GM21447 (cell line): ENCODE results near the gene ZNF740.
"Not testable (repeated sequence)": the region's sequence is repeated elsewhere in the genome, so short reads cannot be mapped to it uniquely, and the experiment has no call there.

Experiments
- ATAC-seq: cut with Tn5 transposase; IDR thresholded peaks from one replicate; pipeline ENCODE4 v1.9.1; 2021; ENCODE audit not compliant: unreplicated experiment

Gene ZNF740

GRCh38 chr12:53193985-53194716 lies 13.6 kb downstream of the ZNF740 start:
- no peak for ATAC-seq

DNA sequence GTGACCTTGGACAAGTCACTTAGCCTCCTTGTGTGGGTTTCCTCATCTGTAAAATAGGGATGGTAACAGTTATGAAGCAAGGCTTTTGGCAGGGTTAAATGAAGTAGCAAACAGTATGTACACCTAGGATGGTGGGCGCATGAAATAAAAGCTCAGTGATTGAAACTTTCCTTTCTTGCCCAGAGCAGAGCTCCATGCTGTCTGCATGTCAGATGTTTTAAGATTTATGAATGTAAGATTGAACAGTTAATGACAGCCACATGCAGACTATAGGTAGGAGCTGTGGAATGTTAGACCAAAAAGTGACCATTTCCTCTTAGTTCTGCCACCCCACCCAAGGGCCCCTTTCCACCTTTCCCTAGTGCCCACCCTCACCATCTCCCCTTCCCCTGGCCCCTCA lies 14.5 kb downstream of the ZNF740 start:
- no peak for ATAC-seq

- no peak for ATAC-seq
Observed at GRCh38 chr12:53195516-53196420, 15.2 kb downstream of the ZNF740 start.

DNA sequence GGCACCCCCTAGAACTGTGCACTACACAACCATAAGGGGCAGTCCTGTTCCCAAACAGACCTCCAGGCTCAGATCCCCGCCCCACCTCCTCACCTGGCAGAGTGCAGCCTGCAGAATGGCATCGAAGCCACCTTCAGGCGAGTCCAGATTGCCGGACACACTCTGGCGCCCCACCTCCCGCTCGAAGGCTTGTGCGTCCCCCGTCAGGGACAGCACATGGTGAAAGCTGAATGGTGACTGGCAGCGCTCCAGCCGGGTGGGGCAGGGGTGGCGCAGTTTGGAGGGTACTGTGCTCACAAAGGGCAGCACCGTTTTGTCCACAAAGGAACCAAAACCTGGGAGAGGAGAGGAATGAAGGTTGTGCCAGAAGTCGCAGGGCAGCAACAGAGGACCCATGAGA lies 16.0 kb downstream of the ZNF740 start:
- ATAC-seq = no peak

DNA sequence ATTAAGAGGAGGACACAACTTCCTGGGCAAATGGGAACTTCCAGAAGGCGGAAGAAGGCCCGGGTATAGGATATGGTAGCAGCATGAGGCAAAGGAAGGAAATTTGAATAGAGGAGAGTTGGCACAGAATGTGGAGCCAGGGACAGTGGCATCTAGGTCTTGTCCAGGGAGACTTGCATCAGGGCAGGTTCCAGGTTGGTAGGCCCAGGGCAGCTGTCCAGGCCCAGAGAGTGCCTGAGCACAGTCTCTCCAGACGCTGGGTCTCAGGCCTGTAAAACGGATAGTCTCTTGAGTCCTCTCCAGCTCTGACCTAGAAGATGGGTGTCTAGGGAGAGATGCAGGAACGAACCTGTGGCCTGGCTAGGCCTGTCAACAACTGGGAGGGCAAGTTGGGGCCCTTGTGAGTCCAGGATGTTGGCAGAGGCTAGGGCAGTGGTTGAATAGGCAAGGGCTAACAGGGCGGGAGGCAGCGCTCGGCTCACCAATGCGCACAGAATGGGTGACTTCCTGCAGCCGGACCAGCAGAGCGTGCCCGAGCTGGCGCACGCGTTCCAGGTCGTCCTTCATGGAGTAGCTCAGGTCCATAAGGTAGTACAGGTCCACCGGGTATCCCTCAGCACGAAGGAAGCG lies 16.6 kb downstream of the ZNF740 start:
- ATAC-seq = no peak

- ATAC-seq = no peak
Observed at GRCh38 chr12:53198486-53199110, 18.1 kb downstream of the ZNF740 start.

DNA sequence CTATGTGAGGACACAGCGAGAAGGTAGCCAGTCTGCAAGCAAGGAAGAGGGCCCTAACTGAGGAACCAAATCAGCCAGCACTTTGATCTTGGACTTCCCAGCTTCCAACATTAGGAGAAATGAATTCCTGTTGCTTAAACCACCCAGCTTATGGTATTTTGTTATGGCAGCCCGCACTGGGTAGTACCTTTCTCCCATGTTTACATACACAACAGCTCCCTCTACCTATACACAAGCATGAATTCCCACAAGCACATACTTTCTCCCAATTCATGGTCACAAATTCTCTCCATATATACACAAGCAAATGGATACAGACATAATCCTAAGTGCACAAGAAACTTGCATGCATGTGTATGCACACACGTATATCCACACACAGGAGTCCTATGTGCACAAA lies 19.2 kb downstream of the ZNF740 start:
- ATAC-seq = no peak

- peak; percentile 6 for ATAC-seq
Observed at GRCh38 chr12:53200107-53200457, 19.6 kb downstream of the ZNF740 start.

DNA sequence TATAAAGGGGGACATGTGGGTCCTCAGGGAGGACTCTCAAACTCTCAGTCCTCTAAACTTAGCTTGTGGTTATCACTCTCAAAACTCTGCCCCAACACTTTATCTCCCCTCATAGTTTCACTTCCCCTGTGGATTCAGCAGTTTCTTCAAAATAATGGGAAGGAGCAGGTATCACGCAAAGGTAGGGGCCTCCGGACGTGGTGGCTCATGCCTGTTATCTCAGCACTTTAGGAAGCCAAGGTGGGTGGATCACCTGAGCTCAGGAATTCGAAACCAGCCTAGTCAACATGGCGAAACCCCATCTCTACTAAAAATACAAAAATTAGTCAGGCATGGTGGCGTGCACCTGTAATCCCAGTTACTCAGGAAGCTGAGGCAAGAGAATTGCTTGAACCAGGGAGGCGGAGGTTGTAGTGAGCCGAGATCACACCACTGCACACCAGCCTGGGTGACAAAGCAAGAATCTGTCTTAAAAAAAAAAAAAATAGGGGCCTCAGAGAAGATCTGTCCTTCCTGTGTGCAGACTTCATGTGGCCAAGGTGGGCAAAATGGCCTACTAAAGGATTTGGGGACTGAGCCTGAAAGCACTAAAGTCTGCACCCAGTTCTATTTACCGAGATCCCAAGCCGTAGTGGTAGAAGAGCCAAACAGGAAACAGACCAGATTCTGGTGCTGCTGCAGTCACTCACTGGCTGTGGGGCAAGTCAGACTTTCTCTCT lies 20.1 kb downstream of the ZNF740 start:
- ATAC-seq = peak; percentile 57

DNA sequence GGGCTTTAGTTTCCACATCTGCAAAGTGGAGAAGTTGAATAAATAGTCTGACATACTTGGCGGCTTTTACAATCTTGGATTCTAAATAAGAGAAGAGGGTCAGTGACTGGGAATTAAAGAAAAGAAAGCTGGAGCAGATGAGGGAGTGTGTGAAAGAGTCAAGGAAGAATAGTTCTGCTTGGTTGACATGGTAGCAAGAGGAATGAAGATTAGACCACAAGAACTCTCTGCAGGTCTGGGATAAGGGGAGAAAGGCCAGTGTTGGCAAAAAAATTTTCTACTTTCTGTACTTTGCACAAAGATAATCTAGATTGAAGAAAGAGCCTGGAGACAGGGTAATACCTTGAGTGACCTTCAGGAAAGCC lies 20.6 kb downstream of the ZNF740 start:
- ATAC-seq = no peak

GRCh38 chr12:53201639-53202038 lies 21.1 kb downstream of the ZNF740 start:
- ATAC-seq = no peak

- ATAC-seq = not testable (repeated sequence)
Observed at GRCh38 chr12:53202316-53202715, 21.8 kb downstream of the ZNF740 start.

GRCh38 chr12:53204351-53204750 lies 23.8 kb downstream of the ZNF740 start:
- no peak for ATAC-seq

DNA sequence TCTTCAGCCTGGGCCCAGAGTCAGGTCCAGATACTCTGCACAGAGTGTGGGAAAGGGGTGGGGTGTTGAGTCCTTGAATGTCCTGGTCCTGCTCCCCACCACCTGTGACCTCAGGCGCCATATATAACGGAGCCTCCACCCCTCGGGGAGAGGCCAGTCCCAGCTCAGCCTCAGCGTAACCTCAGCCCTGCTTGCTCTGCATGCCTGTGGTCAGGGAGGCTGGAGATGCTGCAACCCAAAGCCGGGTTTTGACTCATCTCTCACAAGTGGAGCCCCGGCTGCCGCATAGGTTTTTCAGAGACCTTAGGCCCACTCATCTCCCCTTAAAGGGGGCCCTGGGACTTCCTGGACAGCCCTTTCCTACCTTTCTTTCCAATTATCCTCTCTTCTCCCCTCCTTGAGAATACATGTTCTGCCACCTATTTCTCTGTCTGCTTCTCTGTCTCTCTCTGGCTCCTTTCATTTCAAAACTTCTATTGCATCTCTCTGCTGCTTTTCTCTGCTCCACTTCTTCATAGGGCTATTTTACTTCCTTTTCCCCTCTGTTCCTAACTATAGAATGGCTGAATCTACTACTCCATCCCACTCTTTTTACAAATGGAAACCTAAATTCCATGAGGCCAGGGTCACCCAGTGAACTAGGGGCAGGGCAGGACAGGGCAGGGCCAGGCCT lies 25.4 kb downstream of the ZNF740 start:
- peak; percentile 65 for ATAC-seq

DNA sequence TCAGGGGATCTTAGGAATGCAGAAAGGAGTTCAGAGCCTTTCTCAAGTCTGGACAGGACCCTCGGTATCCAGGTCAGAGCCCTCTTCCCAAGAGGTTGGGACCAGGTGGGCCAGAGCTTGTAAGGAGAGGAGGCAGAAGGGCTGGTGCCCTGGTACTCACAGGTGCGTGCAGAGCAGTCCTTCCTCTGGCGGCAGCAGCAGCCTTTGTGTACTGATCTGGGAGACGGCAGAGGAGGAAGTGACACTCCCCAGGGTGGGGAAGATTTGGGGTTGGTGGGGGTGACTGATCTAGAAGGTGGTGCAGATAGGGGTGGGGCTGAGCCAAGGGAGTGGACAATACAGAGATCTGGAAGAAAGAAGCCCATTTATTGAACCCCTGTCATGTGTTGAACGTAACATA lies 26.5 kb downstream of the ZNF740 start, which contains the start of gene ITGB7:
ITGB7 (minus strand) TSS at position 210 of the 400 bp plus-strand sequence. CDS start 6,808 bp downstream, outside the sequence.
- ATAC-seq = peak; percentile 57

- no peak for ATAC-seq
Observed at GRCh38 chr12:53208435-53208834, 27.9 kb downstream of the ZNF740 start.

DNA sequence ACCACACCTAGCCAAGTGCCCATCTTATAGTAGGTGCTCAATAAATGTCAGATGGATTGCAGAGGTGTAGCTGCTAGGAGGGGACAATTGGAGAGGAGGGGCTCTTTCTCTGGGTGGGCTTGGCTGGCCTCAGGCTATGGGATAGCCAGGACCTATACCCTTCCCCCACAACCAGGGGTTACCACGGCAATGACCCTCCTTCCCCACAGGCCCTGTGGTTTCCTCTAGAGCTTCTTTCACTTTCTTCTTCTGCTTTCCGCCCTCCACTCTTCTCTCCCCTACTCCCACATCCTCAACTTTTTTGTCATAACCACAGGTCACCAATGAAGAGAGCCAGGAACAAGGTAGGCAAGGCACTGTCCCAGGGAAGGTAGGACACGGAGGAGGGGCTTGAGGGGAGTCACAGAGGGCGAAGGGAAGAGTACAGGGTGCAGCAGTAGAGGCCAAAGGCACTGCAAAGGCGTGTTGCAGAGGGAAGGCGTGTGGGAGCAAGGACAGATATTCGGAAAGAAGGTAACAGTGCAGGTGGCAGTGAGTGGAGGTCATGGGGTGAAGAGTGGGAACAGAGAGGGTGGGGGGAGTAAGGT lies 28.4 kb downstream of the ZNF740 start:
- ATAC-seq = peak; percentile 45

- ATAC-seq = no peak
Observed at GRCh38 chr12:53210843-53211242, 30.3 kb downstream of the ZNF740 start.

- ATAC-seq = no peak
Observed at GRCh38 chr12:53211476-53212381, 31.2 kb downstream of the ZNF740 start.
